OCI-LY1 (cell line): ENCODE measurements around the gene FAM131A.

Experiments
- EZH2 ChIP-seq: fragments of 200-600 bp; sonication (generic), shearing (Covaris generic); IDR thresholded peaks from 2 replicates; pipeline ENCODE4 v1.8.0; 2017; ENCODE audit warnings: borderline replicate concordance, mixed run types, mild to moderate bottlenecking, antibody characterized with exemption, low read length, moderate library complexity, mixed read lengths
- TF ChIP-seq, protein P1 (sequence below): fragments of 200-600 bp; sonication (generic), shearing (Covaris generic); IDR thresholded peaks from 2 replicates; pipeline ENCODE4 v1.5.1; 2017; ENCODE audit warnings: mild to moderate bottlenecking, antibody characterized with exemption, low read length, moderate library complexity, mixed read lengths

DNA sequence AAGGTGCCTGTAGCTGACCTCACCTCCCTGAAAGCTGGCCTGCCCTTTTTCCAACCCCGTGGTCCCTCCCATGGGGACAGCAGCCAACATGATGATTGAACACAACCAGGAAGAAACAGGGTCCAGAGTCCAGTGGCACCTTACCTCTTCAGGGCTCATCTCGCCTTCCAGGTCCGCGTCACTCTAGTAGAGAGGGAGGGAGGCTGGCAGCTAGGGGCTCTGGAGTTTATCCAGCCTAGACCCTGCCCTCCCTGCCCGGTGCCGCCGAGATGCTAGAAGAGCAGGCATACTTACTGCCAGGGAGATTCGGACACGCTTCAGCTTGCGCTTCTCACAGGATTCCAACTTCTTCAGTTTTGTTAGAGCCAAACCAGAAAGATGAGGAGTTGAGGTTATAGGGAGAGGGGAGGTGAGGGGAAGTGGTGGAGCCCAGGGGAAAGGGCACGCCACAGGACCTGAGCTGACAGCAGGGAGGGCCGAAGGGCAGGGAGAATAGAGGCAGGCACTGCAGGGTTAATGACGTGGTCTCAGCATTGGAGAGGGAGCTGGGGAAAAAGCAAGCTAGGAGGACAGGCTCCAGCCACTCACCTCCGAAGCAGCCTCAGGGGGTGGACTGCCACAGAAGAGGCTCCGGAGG is 14.9 kb downstream of the FAM131A start:
- no peak for TF ChIP-seq EZH2
- TF ChIP-seq, protein P1, sequence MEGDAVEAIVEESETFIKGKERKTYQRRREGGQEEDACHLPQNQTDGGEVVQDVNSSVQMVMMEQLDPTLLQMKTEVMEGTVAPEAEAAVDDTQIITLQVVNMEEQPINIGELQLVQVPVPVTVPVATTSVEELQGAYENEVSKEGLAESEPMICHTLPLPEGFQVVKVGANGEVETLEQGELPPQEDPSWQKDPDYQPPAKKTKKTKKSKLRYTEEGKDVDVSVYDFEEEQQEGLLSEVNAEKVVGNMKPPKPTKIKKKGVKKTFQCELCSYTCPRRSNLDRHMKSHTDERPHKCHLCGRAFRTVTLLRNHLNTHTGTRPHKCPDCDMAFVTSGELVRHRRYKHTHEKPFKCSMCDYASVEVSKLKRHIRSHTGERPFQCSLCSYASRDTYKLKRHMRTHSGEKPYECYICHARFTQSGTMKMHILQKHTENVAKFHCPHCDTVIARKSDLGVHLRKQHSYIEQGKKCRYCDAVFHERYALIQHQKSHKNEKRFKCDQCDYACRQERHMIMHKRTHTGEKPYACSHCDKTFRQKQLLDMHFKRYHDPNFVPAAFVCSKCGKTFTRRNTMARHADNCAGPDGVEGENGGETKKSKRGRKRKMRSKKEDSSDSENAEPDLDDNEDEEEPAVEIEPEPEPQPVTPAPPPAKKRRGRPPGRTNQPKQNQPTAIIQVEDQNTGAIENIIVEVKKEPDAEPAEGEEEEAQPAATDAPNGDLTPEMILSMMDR = no peak
